GM19467 (cell line): Measurements from ENCODE around the gene NR5A2.

ENCODE experiments used
- ATAC-seq: cut with Tn5 transposase; IDR thresholded peaks from one replicate; pipeline ENCODE4 v1.9.1; 2021; ENCODE audit warnings: mild to moderate bottlenecking, moderate library complexity; ENCODE audit not compliant: unreplicated experiment

The NR5A2 gene

DNA sequence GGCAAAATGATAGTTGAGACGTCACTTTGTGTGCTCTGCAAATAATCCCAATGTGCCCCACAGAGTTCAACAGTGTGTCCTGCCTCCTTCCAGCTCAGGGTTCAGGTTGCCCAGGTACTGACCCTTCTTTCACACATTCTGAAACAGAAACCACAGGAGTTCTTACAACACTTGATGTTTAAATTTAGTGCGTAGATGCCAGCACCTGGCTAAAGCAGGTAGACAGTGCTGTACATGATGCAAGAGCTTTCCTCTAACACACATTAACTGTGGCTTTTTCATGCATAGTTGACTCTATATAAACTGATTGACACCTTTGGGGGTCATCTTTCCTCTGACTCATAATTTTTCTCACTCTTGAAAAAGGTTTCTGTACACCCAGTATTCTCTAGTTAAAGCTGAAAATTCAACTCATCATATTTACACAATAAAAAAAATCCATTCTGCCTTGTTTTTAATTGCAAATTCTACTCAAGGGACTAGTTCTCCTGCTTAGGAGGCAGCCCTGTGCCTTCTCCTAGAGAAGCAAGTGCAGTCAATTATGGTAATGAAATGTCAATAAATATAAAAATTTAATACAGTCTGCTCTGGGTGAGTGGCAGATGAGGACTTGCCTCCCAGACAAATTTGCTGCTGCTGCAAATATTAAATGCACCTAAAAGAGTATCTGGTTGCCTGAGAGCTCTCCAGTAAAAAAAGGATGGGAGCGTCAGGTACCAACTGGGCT, 91.4 kb downstream of the NR5A2 start:
- no peak for ATAC-seq

DNA sequence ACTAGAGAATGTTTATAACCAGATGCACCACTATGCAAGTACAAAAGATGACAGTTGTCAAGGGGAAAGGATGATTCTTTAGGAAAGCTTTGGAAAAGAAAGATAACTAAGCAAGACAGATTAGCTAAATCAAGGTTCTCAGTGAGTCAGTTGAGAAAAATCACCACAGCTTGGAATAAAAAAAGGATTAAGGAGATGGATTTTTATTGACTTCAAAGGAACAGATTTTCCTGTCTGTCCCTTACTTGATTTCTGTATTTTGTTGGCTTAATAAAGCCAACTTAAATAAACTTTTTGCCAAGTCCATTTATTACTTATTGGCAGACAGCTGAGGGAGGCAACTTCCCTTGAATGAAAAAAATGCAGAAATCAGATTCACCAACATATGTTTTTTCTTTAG, 93.9 kb downstream of the NR5A2 start:
- no peak for ATAC-seq

DNA sequence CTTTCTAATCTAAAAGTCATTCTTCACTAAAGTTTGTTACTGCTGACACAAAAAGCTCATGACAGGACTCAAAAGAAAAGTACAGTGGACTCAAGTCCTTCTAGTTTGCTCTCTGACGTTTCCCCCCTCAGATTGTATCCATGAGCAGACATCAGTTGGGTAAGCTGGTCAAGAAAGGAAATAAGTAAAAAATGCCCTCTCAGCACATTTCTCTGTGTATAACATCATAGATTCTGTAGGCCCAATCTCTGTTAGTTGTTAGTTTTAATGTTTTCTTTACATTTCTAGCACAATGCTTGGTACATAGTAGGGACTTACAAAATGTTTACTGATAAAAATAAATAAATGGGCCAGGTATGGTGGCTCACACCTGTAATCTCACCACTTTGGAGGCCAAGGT, 96.8 kb downstream of the NR5A2 start:
- ATAC-seq = no peak

DNA sequence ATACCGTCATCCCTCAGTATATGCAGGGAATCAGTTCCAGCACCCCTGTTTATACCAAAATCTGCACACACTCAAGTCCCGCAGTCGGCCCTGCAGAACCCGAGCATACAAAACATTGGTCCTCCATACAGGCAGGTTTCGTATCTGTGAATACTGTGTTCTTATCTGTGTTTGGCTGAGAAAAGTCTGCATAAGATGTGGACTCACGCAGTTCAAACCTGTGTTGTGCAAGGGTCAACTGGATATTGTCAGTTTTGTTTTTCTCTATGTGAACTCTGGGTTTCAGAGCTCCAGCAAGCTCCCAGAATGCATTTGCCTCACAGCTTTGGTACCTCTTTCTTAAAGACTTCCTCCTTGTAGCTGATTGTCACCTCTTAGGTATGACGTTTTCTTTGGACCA, 100.6 kb downstream of the NR5A2 start:
- ATAC-seq = no peak

DNA sequence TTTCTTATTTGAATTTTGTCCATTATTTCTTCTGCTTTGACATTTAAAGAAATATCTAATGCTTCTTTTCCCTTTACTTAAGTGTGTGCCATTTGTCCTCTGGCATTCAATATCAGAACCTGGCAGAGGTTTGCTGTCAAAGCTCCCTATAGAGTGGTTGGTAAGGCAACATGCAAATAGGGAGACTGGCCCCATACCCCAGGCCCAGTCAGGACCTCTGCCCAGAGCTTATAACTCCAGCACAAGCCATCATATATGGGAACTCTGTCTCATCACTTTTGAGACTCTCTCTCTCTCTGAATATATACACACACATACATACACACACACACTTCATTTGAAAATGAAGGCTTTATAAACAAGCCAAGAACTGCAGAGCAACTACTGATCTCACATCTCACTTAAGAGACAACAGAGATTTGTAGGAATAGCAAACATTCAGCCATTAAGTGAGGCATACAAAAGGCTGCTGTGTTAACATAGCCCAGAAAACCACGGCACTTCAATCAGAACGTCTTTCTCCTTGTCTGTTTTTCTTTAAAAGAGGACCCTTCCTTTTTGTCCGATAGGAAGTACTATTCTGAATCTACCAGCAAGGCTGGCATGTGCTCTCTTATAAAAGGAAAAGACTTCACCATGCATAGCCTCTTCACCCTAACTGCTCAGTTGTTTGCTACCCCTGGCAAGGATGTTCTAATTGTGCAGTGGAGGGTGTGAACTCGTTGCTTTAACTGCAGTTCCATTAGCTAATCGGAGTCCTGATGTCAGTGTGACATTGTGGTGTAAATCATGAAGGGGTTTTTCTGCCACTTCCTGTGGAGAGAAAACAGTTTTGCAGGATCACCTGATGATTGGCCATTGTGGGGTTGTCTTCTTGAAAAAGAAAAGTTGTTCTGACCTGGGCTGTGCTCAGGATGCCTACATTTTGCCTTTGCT, 101.7 kb downstream of the NR5A2 start:
- no peak for ATAC-seq

DNA sequence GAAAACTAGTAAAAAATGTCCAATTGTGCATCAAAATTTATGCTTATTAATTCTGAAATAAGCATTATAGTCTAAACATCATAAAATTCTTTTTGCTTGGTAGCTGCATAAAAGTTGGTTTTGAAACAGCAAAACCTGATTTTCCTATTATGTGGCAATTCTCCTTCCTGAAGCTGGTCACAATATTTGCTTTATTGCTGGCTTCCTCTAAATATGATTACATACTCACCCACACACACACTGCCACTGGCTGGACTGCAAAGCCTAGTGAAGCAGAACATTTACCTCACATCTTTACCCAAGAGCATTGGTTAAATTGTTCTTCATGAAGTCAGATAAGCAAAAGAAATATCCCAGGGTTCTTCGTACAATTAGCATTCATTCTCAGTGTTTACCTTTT, 103.0 kb downstream of the NR5A2 start:
- ATAC-seq = no peak

DNA sequence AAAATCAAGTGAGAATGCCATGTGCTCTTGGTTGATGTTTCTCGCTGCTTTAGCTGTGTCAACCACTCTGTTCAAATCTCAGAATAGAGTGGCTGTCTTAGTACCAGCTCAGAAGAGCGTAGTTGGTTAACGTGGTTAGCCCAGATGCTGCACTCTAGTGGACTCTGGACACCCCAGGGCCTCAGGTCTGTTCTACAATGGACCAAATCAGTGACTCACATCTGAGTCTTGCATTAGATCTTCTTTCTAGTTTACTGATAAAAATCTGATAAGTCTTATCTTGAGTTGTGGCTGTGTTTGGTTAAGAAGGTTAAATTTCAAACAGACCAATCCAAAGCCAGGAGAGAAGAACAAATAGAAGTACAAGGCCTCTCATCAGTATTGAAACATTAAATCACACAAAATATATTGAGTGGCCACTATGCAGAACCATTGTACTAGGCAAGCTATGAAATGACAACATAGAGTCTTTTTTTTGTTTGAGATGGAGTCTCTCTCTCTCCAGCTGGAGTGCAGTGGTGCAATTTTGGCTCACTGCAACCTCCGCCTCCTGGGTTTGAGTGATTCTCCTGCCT, 104.1 kb downstream of the NR5A2 start:
- ATAC-seq = no peak

DNA sequence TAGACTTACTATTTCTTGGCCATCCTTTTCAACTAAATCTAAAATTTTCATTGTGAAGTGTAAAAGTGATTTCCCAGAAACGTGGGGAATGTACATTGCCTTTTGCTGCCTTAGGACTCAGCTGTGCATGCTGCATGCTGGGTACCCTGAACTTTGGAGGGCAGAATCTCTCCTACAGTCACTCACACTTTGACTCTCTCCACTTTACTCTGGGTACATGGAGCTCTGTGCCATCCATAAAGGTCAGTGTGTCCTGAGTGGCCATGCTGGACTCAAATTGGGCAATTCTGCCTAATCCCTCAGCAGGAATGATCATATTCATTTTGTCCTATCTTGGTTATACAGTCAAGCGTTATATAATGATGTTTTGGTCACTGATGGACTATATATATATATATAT, 105.6 kb downstream of the NR5A2 start:
- ATAC-seq = no peak

DNA sequence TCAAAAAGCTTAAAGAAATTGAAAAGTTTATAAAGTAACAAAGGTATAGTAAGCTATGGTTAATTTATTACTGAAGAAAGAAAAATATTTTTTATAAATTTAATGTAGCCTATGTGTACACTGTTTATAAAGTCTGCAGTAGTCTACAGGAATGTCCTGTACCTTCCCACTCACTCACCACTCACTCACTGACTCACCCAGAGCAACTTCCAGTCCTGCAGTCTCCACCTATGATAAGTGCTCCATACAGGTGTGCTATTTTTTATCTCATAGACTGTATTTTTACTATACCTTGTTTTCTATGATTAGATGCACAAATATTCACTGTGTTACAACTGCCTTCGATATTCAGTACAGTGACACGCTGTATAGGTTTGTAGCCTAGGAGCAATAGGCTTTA, 106.6 kb downstream of the NR5A2 start:
- ATAC-seq = no peak

DNA sequence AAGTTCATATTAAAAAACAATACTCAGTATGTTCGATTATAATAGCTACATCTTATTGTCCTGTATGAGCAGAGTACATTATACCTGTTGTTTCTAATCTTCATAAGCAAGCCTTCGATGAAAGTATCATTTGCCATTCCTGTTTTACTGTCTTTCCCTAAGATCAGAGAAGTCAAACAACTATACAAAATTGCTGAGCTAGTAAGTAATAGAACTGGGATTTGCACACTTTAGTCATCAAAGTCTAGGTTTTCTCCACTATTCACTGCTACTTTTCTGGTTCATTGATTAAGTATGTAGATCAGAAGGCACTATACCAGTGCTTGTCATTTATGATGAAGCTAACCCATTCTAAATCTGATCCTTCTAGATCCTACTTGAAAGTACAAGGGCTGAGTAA, 108.9 kb downstream of the NR5A2 start:
- ATAC-seq = no peak

DNA sequence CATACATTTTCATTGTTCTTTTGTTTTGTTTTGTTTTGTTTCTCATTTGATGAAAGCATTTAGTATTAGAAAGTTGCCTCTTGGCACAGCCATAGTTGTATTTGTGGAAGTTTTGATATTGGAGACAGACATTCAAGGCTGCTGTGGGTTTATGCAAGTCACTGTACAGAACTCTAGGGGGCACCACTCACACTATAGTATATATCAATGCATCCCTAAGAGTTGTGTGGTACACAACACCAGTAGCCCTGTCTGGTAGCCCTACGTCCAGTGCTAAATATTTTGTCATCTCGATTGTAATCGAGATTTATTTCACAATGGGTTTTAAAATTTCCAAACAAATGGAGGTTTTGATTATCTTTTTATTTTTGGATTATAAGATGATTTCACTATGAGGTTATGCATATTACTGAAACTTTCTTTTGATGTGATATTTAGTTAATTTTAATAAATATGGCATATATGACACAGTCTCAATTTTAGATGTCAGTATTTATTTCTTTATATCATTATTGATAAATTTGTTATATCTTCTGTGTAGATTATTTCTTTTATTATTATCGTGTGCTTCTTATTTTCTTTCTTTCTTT, 112.2 kb downstream of the NR5A2 start:
- peak; percentile 81 for ATAC-seq

DNA sequence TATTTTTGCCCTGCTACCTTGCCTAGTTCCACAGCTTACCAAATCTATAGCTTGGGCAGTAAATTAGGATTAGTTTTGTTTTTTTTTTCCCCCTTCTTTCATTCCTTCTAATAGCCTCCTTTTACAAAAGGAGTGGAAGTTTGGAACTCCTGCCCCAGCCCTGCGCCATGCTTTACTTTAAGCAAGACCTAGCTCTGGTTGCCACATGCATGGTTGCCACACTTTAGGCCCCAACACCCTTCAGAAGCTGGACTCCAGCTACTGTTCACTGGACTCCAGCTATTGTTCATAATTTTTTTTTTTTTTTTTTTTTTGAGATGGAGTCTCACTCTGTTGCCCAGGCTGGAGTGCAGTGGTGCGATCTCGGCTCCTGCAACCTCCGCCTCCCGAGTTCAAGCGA, 115.8 kb downstream of the NR5A2 start:
- no peak for ATAC-seq

DNA sequence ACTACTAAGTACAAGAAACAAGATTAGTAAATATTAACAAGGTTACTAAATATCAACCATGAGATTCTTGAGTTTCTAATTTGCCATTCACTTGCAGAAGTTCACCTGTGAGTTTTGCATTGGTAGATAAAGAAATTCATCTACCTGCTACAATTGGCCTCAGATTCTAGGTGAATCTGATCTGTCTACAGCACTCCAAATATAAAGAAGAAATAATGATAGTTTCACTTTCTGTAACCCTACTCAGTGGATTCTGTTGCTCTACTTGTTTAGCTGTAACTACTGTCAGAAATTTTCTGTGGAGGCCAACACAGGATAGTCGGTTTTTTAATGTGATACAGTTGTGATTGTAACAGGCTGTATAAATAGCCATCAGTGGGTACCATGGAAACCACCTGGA, 118.6 kb downstream of the NR5A2 start:
- no peak for ATAC-seq

DNA sequence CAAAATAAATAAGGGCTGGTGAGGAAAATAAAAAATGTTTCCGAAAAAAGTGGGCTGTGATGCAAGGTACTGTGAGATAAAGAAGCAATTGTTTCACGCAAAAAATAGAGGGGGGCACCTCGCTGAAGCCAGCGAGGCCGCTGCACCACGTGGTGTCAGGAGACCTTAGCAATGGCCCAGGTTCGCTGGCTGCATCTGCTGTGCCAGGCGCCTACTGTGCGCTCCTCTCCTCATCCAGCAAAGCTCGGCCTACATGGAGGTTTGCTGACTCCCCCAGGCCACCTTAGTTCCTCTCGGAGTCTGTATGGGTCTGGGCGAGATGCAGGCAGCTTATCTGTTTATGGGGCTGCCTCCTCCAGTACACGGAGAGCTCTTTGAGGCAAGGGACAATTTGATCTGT, 119.6 kb downstream of the NR5A2 start:
- ATAC-seq = no peak

DNA sequence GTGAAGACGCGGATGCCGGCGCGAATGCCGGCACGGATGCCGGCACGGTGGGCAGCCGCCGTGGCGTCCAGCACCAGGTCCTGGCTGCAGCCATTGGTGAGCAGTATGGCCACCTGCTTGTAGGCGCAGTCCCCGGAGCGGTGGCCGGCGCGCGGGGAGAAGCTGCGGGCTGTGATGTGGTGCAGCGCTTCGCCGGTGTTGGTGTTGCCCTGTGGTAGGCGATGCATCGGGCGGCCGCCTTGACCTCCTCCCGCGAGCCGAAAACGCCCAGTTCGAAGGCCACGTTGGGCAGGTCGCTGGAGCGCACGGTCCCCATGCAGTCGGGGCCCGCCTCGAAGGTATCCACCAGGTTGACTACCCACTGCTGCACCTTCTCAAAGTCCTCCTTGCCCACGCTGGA, 120.2 kb downstream of the NR5A2 start:
- no peak for ATAC-seq

DNA sequence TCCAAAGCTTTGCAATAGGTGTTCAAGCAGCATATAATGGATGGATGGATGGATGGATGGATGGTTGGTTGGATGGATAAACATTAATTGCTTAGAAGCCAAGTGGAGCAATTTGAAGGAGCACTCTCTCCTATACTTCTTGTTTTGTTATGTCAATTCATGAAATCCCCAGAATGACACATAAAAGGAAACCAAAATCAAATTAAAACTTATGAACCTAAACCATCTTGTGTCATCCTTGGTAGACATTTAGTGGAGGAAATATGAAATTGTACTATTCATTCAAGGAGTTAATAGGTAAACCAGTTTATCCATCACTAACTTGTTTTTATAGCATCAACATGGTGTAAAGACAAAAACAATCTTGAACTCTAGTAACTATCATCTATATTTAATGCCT, 122.5 kb downstream of the NR5A2 start:
- no peak for ATAC-seq

DNA sequence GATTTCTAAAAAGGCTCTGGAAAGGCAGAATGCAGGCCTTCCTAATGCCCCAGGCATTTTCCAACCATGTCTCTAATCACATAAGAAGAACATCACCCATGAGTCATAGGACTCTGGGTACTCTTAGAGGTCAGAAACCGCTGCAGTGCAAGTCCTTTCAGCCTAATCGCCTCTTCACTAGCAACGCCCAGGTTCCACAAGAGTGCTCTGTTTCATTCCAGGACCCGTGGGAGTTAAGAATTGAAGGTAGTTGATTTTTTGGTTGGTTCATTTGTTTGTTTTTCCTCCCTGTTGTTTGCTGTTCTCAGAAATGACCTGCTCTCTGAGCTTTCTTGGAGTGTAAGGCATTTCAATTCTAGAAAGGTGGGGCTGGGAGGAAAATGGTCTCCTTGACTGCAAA, 123.2 kb downstream of the NR5A2 start:
- no peak for ATAC-seq

DNA sequence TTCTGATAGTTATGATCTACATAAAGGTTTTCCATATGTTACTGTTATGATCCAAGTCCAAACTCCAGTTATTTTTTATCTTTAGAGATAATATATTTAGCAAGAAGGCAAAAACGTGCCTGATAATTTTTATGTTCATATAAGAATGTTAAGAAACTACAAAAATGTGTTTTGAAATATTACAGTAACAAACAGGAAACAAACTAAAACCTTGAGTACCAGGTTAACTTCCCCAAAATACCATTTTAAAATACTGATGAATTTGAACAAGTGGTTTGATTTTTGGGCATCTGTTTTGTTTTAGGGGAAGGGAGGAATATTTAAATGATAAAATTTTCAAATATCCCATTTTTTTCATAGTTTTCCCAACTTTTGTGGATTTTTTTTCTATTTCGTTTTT, 124.8 kb downstream of the NR5A2 start:
- no peak for ATAC-seq

DNA sequence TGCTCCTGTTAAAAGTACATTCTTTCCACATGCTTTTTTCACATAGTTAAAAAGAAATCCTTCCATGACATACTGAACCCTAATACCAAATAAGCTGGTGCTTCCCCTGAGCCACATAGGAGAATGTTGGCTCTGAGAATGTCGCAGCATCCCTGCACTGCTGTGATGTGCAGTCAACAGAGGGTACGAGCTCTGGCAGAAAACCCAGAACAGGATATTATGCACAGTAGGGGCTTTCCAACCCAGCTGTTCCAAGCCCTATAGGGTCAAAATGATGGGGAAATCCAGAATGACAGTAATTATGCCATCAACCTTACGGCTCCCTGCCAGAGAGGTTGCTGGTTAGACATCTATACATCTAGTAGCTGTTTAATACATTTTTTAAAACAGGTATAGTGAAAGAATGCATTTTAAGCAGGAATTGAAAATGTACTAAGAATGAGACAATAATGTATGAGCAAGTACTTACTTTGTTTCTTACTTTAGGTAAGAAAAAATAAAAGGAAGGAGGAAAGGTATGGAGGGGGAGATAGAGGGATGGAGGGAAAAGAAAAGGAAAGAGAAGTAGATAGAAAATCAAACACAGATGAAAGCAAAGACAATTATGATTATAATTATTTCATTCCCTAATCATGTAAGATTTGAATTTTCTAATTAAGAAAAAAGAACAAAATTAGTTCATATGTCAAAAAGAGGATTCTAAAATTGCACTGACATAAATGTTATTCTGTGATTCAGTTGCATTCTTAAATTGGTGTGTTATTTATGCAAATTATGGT, 126.0 kb downstream of the NR5A2 start:
- ATAC-seq = peak; percentile 47

DNA sequence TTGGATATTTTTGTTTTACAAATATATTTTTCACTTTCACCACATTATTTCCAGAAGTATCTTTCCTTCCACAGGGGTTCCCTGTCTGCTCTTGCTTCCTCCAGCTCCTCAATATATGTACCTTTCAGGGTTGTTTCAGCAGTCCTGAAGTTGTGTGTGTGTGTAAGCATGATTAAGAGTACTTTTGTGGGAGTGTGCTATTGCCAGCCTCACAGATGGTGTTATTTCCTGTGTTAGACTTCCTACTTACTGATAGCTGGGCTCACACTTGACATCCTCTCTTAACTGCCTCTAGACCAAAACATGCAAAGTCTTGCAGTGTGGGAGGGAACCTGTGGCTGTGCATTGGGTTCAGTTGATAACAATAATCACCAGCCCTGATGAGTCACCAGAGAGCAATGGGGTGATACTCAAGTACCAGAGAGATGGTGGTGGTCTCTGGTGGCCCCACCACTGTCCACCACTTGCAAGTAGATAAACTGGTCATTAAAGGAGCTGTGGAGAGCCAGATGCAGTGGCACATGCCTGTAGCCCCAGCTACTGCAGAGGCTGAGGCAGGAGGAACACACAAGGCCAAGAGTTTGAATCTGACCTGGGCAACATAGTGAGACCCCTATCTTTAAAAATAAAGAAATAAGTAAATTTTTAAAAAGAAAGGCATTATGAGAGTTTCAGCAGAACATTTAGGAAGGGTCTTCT, 126.7 kb downstream of the NR5A2 start:
- ATAC-seq = peak; percentile 94
